Measurements from ENCODE around the gene FAM170B.

Gene FAM170B

DNA sequence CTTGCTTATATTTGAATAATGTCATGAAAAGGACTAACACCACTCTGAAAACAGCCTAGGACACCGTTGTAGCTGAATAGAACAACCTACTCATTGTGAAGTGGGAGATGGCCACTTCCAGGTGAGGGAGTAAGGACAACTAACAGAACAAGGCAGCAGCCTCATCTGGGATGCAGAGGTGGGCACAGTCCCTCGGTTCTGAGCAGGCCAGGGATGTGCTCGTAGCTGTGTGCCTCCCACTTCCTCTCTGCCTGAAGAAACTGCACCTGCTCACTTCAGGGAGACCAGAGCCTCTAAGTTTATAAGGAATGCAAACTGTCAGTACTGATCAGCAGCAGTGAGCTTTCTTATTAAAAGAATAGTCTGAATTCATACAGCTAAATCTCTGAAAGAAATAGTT is 21.0 kb downstream of the FAM170B start:
- TF ChIP-seq, protein P1, sequence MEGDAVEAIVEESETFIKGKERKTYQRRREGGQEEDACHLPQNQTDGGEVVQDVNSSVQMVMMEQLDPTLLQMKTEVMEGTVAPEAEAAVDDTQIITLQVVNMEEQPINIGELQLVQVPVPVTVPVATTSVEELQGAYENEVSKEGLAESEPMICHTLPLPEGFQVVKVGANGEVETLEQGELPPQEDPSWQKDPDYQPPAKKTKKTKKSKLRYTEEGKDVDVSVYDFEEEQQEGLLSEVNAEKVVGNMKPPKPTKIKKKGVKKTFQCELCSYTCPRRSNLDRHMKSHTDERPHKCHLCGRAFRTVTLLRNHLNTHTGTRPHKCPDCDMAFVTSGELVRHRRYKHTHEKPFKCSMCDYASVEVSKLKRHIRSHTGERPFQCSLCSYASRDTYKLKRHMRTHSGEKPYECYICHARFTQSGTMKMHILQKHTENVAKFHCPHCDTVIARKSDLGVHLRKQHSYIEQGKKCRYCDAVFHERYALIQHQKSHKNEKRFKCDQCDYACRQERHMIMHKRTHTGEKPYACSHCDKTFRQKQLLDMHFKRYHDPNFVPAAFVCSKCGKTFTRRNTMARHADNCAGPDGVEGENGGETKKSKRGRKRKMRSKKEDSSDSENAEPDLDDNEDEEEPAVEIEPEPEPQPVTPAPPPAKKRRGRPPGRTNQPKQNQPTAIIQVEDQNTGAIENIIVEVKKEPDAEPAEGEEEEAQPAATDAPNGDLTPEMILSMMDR (IDR thresholded peaks at IDR 0.05), result no peak
- no peak overlapping the region for H3K27ac ChIP-seq

DNA sequence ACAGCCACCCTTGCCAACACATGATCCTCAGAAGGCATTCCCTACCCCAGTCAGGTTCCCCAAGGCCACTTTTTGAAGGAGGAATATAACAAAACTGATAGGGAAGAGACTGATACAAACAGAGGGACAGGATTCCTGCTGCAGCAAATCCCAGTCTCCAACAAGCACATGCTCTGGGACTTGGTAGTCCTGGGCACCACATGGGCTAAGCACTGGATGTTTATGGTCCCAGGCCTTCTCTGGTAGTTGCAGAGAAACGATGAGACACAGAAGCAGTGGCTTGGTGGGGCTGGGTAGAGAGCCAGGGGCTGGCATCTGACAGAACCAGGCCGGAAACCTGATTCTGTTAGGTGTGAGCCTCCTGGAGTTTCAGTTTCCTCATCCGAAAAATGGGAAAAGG is 21.7 kb downstream of the FAM170B start:
- no peaks in the 10 kb centered on the region for H3K36me3 ChIP-seq
- no peaks in the 10 kb centered on the region for H3K9me3 ChIP-seq
- no peak overlapping the region for H3K4me3 ChIP-seq (ENCODE audit: low read depth in 1 of 2, low read length in 1 of 2)
- H3K4me1 ChIP-seq (ENCODE audit: control insufficient read depth in 1 of 2, insufficient read depth in 1 of 2, low read depth in 1 of 2, low read length in 1 of 2), result no peaks in the 10 kb centered on the region
- TF ChIP-seq, protein P1 (IDR thresholded peaks at IDR 0.05), result no peak
- H3K27me3 ChIP-seq, result peaks cover 42% of the 10 kb centered on the region
- no peak overlapping the region for H3K27ac ChIP-seq

More for the DNA sequence above, 21.0 kb downstream of the FAM170B start:
- Histone ChIP-seq H3K4me3 (ENCODE audit: low read depth in 1 of 2, low read length in 1 of 2) (no peak overlapping the region), H3K36me3 (no peaks in the 10 kb centered on the region), H3K4me1 (ENCODE audit: control insufficient read depth in 1 of 2, insufficient read depth in 1 of 2, low read depth in 1 of 2, low read length in 1 of 2) (no peaks in the 10 kb centered on the region), H3K27me3 (peaks cover 47% of the 10 kb centered on the region), H3K9me3 (no peaks in the 10 kb centered on the region)

DNA sequence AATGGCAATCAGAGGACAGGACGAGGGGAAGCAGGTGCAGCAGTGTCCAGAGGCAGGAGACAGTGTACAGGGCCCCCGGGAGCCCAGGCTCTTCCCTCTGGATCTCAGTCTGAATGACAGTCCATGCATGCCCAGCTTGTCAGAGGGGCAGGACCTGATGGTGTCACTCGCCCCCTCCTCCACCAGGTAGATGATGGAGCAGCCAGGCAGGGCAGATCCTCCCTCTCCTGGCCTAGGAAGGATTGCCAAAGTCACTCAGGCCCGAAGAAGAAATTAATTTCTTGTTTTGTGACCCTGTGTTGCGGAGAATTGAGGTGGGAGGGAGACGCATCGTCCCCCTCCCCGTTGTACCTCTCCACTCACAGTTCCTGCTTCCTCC is 22.5 kb downstream of the FAM170B start:
- Histone ChIP-seq H3K9me3 (no peaks in the 10 kb centered on the region), H3K4me3 (ENCODE audit: low read depth in 1 of 2, low read length in 1 of 2) (no peak overlapping the region), H3K4me1 (ENCODE audit: control insufficient read depth in 1 of 2, insufficient read depth in 1 of 2, low read depth in 1 of 2, low read length in 1 of 2) (no peaks in the 10 kb centered on the region), H3K36me3 (no peaks in the 10 kb centered on the region), H3K27me3 (peaks cover 35% of the 10 kb centered on the region), H3K27ac (no peak overlapping the region)
- TF ChIP-seq, protein P1 (IDR thresholded peaks at IDR 0.05), result no peak

DNA sequence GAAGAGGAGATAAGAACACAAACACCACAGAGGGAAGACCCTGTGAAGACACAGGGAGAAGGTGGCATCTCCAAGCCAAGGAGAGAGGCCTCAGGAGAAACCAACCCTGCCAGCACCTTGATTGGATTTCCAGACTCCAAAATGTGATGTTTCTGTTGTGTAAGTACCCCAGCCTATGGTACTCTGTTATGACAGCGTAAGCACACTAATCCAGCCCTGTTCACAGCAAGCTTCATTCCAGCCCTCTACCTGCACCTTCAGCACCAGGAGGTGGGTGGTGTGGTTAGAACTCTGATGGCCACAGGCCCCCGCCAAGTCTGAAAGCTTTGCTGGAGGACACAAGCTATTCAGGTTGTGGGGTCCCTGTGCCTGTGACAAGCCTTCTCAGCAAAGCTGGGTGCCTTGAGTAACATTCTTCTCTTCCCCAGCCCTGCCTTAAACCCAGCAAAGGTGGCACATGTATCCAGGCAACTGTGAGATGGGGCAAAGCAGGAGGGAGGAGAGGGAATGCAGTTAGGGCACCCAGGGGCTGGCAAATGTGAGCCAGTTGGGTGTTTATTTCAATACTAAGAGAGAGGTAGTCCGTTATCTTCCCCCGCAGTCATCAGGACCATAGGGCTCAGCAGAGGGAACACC is 23.0 kb downstream of the FAM170B start:
- no peaks in the 10 kb centered on the region for H3K4me1 ChIP-seq (ENCODE audit: control insufficient read depth in 1 of 2, insufficient read depth in 1 of 2, low read depth in 1 of 2, low read length in 1 of 2)
- H3K4me3 ChIP-seq (ENCODE audit: low read depth in 1 of 2, low read length in 1 of 2), result no peak overlapping the region
- H3K27me3 ChIP-seq, result peaks cover 30% of the 10 kb centered on the region
- no peaks in the 10 kb centered on the region for H3K36me3 ChIP-seq
- TF ChIP-seq, protein P1 (IDR thresholded peaks at IDR 0.05), result no peak
- no peaks in the 10 kb centered on the region for H3K9me3 ChIP-seq
- no peak overlapping the region for H3K27ac ChIP-seq

DNA sequence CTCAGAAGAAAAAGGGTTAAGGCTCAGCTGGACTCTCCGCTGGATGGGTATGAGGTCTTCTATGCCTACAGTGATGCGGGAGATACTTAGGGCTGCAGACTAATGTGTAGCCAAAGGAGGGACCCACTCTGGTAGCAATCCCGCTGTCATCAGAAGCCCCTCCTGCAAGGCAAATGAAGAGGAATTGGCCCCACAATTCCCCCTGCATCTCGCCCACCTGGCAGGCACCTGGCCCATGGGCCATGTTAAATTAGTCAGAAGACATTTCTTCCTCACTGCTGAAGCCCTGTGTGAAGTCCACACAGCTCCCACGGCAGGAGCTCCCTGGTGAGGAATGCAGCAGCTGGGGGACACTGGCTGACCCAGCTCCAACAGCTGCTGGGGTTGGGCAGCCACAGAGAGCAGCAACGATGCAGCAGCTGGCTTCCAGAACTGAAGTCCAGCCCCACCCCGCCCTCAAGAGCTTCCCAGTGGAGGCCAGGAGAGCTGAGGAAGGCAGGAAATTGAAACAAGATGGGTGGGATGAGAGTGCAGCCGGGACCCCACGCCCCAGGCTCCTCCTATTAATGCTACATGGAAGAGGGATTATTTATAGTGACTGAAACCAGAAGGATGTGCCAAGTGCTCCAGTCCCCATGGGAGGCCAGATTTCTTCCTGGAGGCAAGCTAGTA is 24.0 kb downstream of the FAM170B start:
- H3K27ac ChIP-seq, result no peak overlapping the region
- no peaks in the 10 kb centered on the region for H3K4me1 ChIP-seq (ENCODE audit: control insufficient read depth in 1 of 2, insufficient read depth in 1 of 2, low read depth in 1 of 2, low read length in 1 of 2)
- H3K4me3 ChIP-seq (ENCODE audit: low read depth in 1 of 2, low read length in 1 of 2), result no peak overlapping the region
- peaks cover 21% of the 10 kb centered on the region for H3K27me3 ChIP-seq
- H3K9me3 ChIP-seq, result no peaks in the 10 kb centered on the region
- TF ChIP-seq, protein P1 (IDR thresholded peaks at IDR 0.05), result no peak
- H3K36me3 ChIP-seq, result no peaks in the 10 kb centered on the region

All from neutrophil (primary cell).